ENCODE results near the gene GPR15LG.

The GPR15LG gene

GRCh38 chr10:84194424-84195043, 20.9 kb downstream of the GPR15LG start, which contains the start of gene CDHR1:
Gene CDHR1, plus strand, starts transcription at chr10:84194537. Its CDS starts 224 bp downstream, at chr10:84194761.
- DNase-seq, result no peak

DNA sequence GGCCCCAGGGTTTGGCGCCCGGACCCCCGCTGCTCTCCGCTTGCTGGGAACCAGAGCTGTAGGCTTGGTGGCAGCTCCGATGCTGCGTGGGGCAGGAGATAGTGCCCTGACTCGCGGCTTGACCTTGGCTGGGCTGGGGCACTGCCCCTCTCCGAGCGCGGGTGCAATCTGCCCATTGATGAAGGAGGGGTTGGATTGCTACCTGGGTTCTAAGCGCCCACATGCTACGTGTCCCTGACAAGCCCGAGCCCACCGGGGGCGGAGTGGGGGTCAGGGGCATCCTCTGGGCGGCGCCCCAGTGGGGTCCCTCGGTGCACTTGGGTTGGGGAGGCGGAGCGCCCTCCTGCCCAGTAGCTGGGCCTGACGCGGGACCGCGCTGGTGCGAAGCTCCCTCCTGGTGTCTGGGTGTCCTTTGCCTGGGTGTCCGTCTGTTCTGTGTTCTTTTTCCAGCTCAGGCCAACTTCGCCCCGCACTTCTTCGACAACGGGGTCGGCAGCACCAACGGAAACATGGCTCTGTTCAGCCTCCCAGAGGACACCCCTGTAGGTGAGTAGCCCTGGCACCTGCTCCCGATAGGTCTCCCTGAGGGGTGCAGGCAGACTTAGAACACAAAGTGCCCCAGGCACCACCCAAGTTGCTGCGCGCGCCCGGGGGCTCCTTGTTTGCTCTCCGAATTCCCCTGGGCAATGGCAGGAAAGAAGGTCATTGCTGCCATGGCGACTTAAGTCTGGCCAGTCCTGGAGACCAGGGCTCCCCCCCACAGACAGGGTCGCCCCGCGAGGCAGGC, 21.6 kb downstream of the GPR15LG start:
- DNase-seq, result no peak

DNA sequence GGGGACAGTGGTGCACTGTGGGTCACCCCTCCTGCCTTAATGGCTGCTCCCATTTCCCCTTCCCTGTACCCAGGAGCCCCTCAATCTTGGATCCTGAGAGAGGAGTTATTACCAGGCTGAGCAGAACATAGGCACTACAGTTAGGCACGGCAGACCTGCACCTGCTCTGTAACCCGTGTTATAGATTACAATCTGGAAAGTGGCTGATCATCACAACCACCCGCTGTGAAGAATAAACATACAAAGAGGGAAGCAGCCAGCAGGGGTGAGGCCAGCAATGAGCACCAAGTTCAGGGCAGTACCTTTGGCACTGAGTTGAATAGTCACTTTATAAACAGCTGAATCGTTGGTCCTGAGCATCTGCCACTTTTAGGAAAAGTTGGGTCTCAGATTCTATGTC, 22.5 kb downstream of the GPR15LG start:
- peak; percentile 33 for DNase-seq

DNA sequence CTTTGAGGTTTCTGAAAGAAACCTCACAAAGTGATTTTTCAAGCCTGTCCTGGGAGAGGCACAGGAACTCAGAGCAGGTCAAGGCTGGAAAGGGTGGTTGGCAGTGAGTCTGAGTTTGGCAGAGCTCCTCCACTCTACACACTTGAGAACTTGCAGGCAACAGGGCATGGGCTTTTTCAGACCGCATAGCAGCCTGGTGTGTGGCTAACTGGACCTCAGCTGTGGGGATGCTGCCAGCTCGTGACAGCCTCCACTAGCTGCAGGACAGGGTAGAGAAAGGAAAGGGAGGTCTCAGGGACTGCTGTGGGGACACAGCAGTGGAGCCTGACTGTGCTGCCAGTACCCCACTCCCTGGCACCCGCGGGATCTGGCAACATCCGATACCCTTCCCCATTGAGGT, 23.3 kb downstream of the GPR15LG start:
- DNase-seq, result no peak

GRCh38 chr10:84197643-84198042, 24.0 kb downstream of the GPR15LG start:
- no peak for DNase-seq

GRCh38 chr10:84198206-84198915, 24.8 kb downstream of the GPR15LG start:
- no peak for DNase-seq

- no peak for DNase-seq
Observed at GRCh38 chr10:84200537-84201243, 27.1 kb downstream of the GPR15LG start.

DNA sequence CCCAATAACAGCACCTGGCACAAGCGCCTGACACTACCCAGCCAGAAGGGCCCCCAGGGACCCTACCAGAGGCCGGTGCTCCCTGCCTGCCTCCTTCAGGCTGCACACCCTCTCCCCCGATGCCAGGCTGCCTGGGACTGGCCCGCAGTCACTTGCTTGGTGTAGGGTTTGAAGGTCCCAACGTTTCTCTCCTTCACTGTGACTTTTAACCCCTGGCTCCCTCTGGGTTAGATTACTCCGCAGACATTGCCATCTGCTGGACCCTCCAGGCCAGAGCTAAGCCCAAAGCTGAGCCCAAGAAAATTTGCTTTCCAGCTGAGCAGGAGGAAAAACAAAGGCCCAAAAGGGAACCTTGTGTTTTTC, 27.6 kb downstream of the GPR15LG start:
- DNase-seq, result no peak

GRCh38 chr10:84201682-84202081, 28.1 kb downstream of the GPR15LG start:
- no peak for DNase-seq

- DNase-seq, result no peak
Observed at GRCh38 chr10:84202349-84202748, 28.7 kb downstream of the GPR15LG start.

DNA sequence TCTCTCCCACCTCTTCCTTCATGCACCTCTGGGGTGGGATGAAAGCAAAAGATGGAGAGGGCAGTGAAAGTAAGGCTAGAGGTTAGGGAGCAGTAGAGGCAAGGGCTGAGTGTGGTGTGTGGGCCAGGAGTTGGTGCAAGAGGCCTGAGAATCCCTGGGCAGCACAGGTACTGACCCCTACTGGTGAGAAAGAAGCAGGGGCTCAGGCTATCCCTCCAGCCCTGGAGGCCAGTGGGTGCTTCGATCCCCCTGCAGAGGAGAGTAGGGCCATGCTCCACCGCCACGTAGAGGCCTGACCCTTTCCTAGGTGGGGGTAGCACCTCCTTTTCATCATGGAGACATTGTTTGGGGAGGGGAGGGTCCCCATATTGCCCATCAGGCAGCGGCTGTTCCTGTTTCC, 30.5 kb downstream of the GPR15LG start:
- DNase-seq, result no peak

DNA sequence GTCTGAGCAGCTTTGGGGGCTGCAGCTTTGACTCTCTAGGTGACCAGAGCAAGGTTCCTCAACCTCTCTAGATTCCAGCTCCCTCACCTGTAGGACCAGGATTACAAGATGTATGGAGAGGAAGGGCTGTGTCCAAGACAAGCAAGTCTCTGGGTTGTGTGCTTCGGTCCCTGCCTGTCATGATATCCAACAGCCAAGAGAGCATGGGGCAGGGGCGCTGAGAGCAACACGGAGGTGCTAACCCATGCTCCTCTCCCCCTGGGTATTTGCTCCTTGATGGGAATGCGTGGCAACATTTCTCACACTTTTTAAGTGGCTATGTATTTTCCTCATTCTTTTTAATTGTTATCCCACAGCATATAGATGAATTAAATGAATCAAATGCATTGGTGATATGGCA, 31.0 kb downstream of the GPR15LG start:
- no peak for DNase-seq

- no peak for DNase-seq
Observed at GRCh38 chr10:84205049-84205852, 31.6 kb downstream of the GPR15LG start.

DNA sequence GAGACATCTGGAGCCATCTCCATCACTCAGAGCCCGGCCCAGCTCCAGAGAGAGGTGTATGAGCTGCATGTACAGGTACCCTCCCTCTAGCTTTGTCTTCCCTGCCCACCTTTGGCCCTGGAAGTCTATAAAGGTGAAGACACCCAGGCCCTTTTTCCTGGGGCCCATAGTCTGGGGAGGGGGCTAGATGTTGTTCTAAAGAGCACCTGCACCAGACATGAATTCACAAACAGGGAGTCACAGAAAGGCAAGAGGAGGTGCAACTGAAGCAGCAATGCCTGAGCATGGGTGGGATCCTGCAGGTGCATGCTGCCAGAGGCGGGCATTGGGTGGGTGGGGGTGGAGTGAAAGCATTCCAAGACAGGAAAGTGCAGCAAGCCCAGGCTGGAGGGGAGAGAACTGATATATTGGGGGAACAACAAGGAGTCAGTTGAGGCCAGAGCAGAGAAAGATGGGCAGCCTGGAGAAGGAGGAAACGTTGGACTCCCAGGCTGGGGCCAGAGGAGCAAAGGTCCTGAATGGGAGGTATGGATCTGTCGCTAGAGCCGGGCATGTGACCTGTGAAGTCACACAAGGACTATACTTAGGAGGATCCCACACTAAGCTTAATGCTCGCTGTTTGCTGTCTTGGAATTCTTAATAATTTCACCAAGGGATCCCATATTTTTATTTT, 32.4 kb downstream of the GPR15LG start:
- no peak for DNase-seq

- no peak for DNase-seq
Observed at GRCh38 chr10:84208023-84208422, 34.4 kb downstream of the GPR15LG start.

DNA sequence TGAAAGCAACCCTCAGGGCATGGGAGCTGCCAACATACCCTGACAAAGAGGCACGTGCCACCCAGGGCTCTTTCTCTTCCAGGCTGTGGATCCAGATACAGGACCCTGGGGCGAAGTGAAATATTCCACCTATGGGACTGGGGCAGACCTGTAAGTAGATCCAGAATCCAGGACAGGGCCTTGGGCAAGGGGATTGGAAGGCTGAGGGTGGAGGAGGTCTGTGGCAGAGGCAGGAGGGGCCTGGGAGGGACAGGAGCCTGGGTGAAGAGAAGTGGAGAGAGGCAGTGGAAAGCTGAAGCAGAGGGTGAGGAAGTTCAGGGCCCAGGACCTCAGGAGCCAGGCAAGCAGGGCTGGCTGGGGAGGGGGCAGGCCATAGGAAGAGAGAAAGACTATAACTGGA, 38.0 kb downstream of the GPR15LG start:
- DNase-seq, result no peak

GRCh38 chr10:84212014-84212413, 38.4 kb downstream of the GPR15LG start:
- DNase-seq, result no peak

GRCh38 chr10:84213076-84213475, 39.5 kb downstream of the GPR15LG start:
- no peak for DNase-seq

DNA sequence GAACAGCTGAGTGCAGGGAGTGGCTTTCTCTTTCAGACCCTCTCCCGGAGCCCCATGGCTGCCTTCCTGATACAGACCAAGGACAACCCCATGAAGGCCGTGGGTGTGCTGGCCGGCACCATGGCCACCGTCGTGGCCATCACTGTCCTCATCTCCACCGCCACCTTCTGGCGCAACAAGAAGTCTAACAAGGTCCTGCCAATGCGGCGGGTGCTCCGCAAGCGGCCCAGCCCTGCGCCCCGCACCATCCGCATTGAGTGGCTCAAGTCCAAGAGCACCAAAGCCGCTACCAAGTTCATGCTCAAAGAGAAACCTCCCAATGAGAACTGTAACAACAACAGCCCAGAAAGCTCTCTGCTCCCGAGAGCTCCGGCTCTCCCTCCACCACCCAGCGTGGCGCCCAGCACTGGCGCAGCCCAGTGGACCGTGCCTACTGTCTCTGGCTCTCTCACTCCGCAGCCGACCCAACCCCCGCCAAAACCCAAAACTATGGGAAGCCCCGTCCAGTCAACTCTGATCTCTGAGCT, 40.5 kb downstream of the GPR15LG start:
- no peak for DNase-seq

DNA sequence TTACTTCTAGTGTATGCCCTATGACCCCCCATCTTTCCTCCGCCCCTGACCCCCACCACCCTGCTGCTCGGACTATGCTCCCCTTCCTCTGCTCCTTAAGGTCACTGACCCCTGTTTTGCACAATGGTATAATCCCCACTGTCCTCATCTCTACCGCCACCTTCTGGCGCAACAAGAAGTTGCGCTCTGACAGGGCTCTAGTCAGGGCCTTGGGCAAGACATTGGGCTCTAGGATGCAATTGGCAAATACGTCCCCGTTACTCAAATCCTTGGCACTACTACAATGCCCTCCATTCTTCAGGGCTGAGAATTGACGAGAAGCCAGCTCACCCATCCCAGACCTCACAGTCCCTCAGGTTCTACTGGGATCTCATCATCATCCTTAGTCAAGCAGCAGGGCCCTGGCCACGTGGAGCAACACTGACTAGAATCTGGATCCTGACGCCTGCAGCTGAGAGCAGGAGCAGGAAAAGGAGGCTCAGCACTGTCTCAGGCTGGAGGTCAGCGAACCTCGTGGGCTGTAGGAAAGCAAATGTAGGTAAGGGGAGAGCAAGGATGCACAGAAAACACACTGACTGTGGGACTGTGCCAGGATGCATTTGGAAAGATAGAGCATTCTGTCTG, 41.1 kb downstream of the GPR15LG start:
- DNase-seq, result no peak

DNA sequence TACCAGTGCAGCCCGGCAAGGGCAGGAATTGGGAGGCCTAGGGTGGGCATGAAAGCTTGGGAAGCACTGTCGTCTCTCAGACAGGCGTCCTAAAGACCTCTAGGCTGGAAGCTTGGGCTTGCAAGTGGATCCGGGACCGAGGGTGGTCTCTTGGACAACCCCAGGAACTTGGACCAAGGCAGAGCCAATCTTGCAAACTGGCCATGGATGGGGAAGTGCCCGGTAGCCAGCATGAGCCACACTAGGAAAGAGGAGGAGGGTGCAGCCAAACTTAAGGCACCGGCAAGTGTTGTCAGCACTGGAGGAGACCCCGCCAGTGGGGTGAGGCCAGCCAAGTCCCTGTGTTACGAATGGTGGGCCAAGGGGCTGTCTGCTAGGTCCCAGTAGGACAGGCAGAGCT, 43.2 kb downstream of the GPR15LG start:
- no peak for DNase-seq

Measured in NCI-H2029 (cell line).